Activated T-cell treated with anti-CD3 and anti-CD28 coated beads, Interleukin-2, amount 50 U/mL, for 24 hours (primary cell): ENCODE measurements around the gene NTRK3.

Source experiments
- DNase-seq: peaks from one replicate; pipeline ENCODE4 v3.0.0-alpha.2; 2020
- H3K27ac Mint-ChIP-seq: 2 replicates; pipeline ENCODE4 v1.8.0; 2020; ENCODE audit warnings: mild to moderate bottlenecking, mixed read lengths
- H3K27me3 Mint-ChIP-seq: 2 replicates; pipeline ENCODE4 v1.8.0; 2020; ENCODE audit warnings: mixed read lengths
- H3K36me3 Mint-ChIP-seq: 2 replicates; pipeline ENCODE4 v1.8.0; 2020; ENCODE audit warnings: low read depth, mixed read lengths
- H3K4me1 Mint-ChIP-seq: 2 replicates; pipeline ENCODE4 v1.8.0; 2020; ENCODE audit warnings: low read depth, mixed read lengths
- H3K4me3 Mint-ChIP-seq: 2 replicates; pipeline ENCODE4 v1.8.0; 2020; ENCODE audit warnings: mild to moderate bottlenecking, moderate library complexity, mixed read lengths
- H3K9me3 Mint-ChIP-seq: 2 replicates; pipeline ENCODE4 v1.8.0; 2020; ENCODE audit warnings: mixed read lengths

NTRK3 gene

DNA sequence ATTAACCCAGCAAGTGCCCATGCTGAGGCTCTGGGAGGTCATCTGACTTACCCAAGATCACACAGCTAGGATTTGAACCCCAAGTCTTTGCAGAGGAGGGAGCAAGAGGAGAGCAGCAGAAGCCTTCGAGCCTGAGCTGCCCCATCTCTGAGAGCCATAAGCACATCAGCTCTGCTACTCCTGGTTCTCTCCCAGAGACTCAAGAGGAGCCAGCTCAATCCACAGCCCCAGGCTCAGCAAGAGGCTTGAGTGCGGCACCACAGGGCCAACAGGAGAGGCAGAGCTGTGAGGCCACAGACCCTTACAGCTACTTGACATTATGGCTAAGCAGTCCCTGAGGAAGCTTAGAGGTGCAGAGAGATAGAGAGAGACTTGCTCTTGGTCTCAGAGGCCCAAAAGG, 15.9 kb upstream of the NTRK3 start:
- Mint-ChIP-seq H3K27ac (no peak overlapping the region), H3K27me3 (peaks cover 31% of the 10 kb centered on the region), H3K4me1 (no peaks in the 10 kb centered on the region), H3K4me3 (no peak overlapping the region), H3K36me3 (no peaks in the 10 kb centered on the region), H3K9me3 (no peaks in the 10 kb centered on the region)
- no peak for DNase-seq

DNA sequence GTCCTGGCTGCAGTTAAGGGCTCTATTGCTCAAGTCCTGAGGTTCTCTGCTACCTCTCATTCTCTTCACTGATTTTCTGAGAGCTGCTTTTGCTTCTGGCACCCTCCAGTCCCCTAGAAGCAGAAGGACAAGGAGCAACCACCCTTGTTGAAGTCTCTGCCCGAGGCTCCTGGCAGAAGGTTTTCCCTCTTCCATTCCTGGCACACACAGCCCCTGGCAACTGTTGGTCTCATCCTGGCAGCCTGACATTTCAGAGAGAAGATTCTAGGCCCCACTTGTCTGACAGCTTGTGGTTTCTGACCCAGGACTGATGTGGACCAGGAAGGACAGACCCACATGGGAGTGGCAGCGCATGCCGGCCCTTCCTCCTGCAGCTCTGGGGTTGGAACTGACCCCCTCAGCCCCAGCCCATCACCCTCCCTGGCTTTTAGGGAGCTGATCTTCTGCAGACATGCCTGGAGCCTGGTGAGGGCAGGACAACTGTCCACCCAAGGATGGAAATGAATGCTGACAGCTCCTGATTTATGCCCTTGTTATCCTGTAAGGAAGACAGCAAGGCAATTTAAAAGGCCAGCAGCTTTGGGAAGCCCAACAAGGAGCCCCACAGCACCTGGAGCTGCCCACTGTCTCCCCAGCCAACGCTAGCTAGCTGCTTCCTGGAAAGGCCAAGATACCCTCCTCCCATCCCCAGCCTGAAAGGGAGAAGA, 13.0 kb upstream of the NTRK3 start:
- Mint-ChIP-seq H3K4me3 (no peak overlapping the region), H3K27me3 (peaks cover 30% of the 10 kb centered on the region), H3K36me3 (no peaks in the 10 kb centered on the region), H3K27ac (no peak overlapping the region), H3K9me3 (no peaks in the 10 kb centered on the region), H3K4me1 (no peaks in the 10 kb centered on the region)
- no peak for DNase-seq

DNA sequence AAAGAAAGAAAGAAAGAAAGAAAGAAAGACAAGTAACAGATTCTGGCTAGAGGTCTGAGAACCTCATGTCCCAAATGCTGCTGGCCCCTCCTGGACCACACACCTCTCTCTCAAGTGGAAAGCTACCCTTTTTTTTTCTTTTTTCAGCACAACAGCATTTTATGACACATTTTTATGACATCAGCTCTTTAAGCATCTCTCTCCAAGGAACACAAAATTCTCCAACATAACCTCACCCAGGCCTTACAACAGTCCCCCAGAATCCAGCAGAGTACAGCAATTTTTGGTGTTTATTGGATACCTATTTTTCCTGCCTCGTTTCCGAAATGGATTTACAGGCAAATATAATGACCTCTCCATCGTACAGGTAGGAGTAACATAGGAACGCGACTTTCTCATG, 11.2 kb upstream of the NTRK3 start:
- no peaks in the 10 kb centered on the region for H3K36me3 Mint-ChIP-seq
- no peak overlapping the region for H3K27ac Mint-ChIP-seq
- peaks cover 42% of the 10 kb centered on the region for H3K27me3 Mint-ChIP-seq
- no peak for DNase-seq
- H3K4me3 Mint-ChIP-seq: no peak overlapping the region
- H3K9me3 Mint-ChIP-seq: no peaks in the 10 kb centered on the region
- H3K4me1 Mint-ChIP-seq: no peaks in the 10 kb centered on the region

DNA sequence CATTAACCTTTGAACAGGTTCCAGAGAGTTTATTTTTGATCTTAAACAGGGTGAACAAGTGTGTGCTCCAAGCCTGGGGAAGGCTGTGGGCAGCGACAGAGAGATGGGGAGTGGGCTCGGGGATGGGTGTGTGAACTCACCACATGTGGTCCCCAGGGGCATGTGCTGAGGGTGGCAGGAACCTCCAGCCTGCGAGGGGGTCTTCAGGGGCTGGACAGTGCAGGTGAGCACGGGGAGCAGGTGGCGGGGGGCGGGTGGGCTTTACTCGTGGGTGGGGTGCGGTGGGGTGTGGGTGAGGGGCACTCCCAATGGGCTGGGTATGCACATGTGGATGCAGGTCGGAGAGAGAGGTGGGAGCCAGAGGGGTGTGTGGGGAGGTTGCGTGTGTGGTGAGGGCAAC, 9.6 kb upstream of the NTRK3 start:
- Mint-ChIP-seq H3K4me3 (no peak overlapping the region), H3K4me1 (no peaks in the 10 kb centered on the region), H3K36me3 (no peaks in the 10 kb centered on the region), H3K27ac (no peak overlapping the region), H3K27me3 (peaks cover 55% of the 10 kb centered on the region), H3K9me3 (no peaks in the 10 kb centered on the region)
- DNase-seq: no peak

- H3K4me3 Mint-ChIP-seq: no peak overlapping the region
- no peak for DNase-seq
- H3K36me3 Mint-ChIP-seq: no peaks in the 10 kb centered on the region
- no peaks in the 10 kb centered on the region for H3K9me3 Mint-ChIP-seq
- peaks cover 65% of the 10 kb centered on the region for H3K27me3 Mint-ChIP-seq
- H3K27ac Mint-ChIP-seq: no peak overlapping the region
- H3K4me1 Mint-ChIP-seq: no peaks in the 10 kb centered on the region
Measured at GRCh38 chr15:88264622-88265021, 8.1 kb upstream of the NTRK3 start.

- Mint-ChIP-seq H3K4me1 (peaks cover 12% of the 10 kb centered on the region), H3K4me3 (no peak overlapping the region), H3K27ac (no peak overlapping the region), H3K36me3 (no peaks in the 10 kb centered on the region), H3K27me3 (peaks cover 78% of the 10 kb centered on the region), H3K9me3 (no peaks in the 10 kb centered on the region)
- DNase-seq: no peak
Measured at GRCh38 chr15:88262064-88262463, 5.5 kb upstream of the NTRK3 start.

- Mint-ChIP-seq H3K27ac (no peak overlapping the region), H3K4me3 (peak overlapping the region; percentile 81), H3K27me3 (peaks cover 83% of the 10 kb centered on the region), H3K9me3 (no peaks in the 10 kb centered on the region), H3K4me1 (peaks cover 29% of the 10 kb centered on the region), H3K36me3 (no peaks in the 10 kb centered on the region)
- DNase-seq: no peak
Measured at GRCh38 chr15:88258093-88258641, 1.6 kb upstream of the NTRK3 start.

- Mint-ChIP-seq H3K27me3 (peaks cover 87% of the 10 kb centered on the region), H3K27ac (peak overlapping the region; percentile 75), H3K36me3 (no peaks in the 10 kb centered on the region), H3K4me3 (peak overlapping the region; percentile 81), H3K9me3 (no peaks in the 10 kb centered on the region), H3K4me1 (peaks cover 29% of the 10 kb centered on the region)
- DNase-seq: peak; percentile 41
Measured at GRCh38 chr15:88257311-88258092, 963 bp upstream of the NTRK3 start.

DNA sequence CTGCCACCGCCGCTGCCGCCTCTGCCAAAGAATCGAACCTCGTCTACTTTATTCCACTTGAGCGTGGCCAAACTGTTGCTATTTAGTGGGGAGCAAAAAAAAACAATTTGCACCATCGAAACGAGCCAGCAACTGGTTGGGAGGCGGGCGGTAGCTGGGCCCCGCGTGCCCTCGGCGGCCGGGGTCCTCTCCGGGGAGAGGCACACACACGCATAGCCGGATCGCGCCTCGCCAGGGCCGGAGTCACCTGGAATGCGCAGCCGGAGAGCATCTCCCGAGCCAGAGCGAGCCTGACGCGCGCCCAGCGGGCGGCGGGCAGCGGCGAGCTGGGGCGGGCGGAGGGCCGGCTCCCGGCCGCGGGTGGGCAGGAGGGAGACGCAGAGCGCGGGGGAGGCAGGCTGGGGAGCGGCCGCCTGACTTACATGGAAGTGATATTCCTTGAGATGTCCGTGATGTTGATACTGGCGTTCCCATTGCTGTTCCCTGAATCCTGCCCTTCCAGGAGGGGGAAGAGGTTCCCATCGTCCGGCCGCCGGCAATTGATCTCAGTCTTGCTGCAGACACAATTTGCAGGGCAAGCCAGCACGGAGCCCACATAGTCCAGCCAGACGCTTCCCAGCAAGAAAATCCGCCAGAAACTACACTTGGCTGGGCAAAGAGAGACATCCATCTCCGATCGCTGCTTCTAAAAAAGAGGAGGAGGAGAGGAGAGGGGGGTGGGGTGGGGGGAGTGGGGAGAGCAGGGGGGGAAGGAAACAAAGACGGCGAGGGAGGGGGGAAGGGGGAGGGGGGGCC, 858 bp downstream of the NTRK3 start:
- H3K27ac Mint-ChIP-seq: no peak overlapping the region
- peaks cover 29% of the 10 kb centered on the region for H3K4me1 Mint-ChIP-seq
- no peaks in the 10 kb centered on the region for H3K9me3 Mint-ChIP-seq
- peak overlapping the region; percentile 62 for H3K4me3 Mint-ChIP-seq
- DNase-seq: no peak
- H3K27me3 Mint-ChIP-seq: peaks cover 81% of the 10 kb centered on the region
- no peaks in the 10 kb centered on the region for H3K36me3 Mint-ChIP-seq

DNA sequence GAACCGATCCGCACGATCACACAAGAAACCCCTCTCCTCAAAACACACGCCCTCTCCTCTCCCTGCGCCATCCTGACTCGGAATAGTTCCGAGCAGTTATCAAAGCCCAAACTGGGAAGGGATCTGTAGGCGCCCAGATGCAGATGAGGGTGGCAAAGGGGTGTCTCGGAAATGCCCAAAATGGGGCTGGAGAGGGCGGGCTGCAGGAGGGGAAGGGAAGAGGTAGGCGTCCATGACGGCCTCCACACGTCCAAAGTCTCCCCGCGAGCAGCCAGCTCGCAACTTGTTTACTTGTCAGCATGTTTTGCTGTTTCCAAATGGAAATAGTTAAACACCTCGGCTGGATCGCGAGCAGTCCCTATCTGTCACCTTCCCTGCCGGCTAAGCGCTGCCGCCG, 1.5 kb downstream of the NTRK3 start:
- Mint-ChIP-seq H3K27ac (peak overlapping the region; percentile 23), H3K4me3 (peak overlapping the region; percentile 62), H3K36me3 (no peaks in the 10 kb centered on the region), H3K4me1 (peaks cover 29% of the 10 kb centered on the region), H3K27me3 (peaks cover 79% of the 10 kb centered on the region), H3K9me3 (no peaks in the 10 kb centered on the region)
- DNase-seq: no peak

DNA sequence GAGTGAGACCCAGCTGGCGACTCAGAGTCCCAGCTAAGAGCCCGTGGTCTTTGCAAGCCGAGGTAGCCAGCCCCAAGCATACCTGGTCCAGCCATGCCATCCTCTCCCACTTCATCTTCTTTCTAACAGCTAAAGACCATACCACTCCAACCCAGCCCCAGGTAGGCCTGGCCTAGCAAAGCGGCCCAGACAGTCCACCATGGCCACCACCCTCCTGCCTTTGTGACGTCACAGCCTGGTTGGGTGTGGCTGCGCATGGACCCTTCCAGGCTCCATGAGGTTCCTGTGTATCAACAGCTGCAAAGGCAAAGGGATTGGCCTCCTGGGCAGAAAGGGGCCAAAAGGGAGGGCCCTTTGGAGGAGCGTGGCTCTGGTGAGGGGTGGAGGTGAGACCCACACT, 4.1 kb downstream of the NTRK3 start:
- Mint-ChIP-seq H3K4me3 (no peak overlapping the region), H3K9me3 (no peaks in the 10 kb centered on the region), H3K4me1 (peaks cover 20% of the 10 kb centered on the region), H3K27me3 (peaks cover 59% of the 10 kb centered on the region), H3K27ac (no peak overlapping the region), H3K36me3 (no peaks in the 10 kb centered on the region)
- no peak for DNase-seq

DNA sequence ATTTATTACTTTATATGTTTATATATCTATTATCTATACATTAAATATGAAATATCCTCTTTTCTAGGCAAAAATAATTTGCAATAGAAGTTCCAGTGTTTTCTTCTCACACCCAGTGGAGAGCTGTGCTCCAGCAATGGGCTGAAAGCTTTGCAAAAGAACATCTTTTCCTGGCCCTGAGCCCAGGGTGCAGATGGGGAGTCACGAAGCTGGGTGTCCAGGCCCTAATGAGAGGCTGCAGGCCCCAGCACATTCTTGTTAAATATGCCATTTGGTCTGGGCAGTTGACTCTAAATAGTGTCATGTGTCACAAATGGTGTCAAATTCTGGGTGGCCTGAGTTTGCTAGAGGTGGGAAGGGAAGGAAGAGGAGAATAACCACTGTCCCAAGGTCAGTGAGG, 5.7 kb downstream of the NTRK3 start:
- Mint-ChIP-seq H3K27ac (no peak overlapping the region), H3K9me3 (no peaks in the 10 kb centered on the region), H3K36me3 (no peaks in the 10 kb centered on the region), H3K27me3 (peaks cover 62% of the 10 kb centered on the region), H3K4me3 (no peak overlapping the region), H3K4me1 (peaks cover 17% of the 10 kb centered on the region)
- DNase-seq: no peak

DNA sequence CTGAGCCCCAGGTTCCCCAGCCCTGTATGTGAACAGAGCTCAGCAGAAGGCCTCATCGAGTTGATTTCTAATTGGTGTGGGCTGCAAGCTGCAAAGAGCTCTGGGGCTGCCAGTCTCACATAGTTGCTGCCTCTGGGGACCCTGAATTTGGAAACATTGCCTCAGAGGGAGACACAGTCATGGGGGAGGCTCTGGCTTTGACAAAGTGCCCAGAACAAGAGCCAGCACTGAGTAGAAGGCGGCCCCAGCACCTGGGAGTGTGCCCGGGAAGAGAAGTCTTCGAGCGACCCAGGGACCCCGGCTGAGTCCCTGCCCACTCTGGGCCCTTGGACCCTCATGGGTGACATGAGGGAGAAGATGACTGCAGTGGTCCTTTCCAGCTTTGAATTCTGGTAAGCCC, 7.3 kb downstream of the NTRK3 start:
- H3K9me3 Mint-ChIP-seq: no peaks in the 10 kb centered on the region
- H3K27ac Mint-ChIP-seq: no peak overlapping the region
- DNase-seq: no peak
- H3K4me1 Mint-ChIP-seq: peaks cover 7% of the 10 kb centered on the region
- H3K36me3 Mint-ChIP-seq: no peaks in the 10 kb centered on the region
- peaks cover 59% of the 10 kb centered on the region for H3K27me3 Mint-ChIP-seq
- H3K4me3 Mint-ChIP-seq: no peak overlapping the region

DNA sequence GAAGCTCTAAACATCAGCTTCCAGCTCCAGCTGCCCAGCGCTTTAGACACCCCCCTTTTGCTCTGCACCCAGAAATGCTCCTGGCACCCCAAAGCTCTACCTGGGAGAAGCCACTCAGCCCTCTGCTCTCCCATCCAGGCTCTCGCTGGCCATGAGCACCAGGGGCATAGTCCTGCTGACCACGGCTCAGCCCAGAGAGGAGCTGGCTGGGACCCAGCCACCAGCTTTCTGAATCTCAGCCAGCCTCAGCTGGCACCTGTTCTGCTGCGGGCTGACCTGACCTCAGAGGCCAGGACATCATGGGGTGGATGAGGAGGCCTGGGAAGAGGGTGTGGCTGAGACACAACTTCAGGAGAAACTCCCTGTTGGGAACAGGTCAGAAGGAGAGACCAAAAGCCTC, 8.6 kb downstream of the NTRK3 start:
- H3K27ac Mint-ChIP-seq: no peak overlapping the region
- H3K4me1 Mint-ChIP-seq: peaks cover 7% of the 10 kb centered on the region
- no peaks in the 10 kb centered on the region for H3K9me3 Mint-ChIP-seq
- DNase-seq: no peak
- peaks cover 49% of the 10 kb centered on the region for H3K27me3 Mint-ChIP-seq
- H3K36me3 Mint-ChIP-seq: no peaks in the 10 kb centered on the region
- no peak overlapping the region for H3K4me3 Mint-ChIP-seq
